K562 (cell line): ENCODE data around the gene CHPF. TPM values are rescaled to one million over a fixed set of nuclear protein-coding genes. Genes with fewer than 3 reads are reported as not detected.

ENCODE experiments used
- HMGXB4 ChIP-seq: sonication (generic); formaldehyde crosslinking; IDR thresholded peaks from 2 replicates; pipeline ENCODE4 v1.8.1; 2023; ENCODE audit warnings: mild to moderate bottlenecking, missing genetic modification reagents
- NFE2L1 ChIP-seq: fragments of 450-650 bp; IDR thresholded peaks from 2 replicates; pipeline ENCODE4 v1.6.1; 2016; ENCODE audit warnings: missing genetic modification characterization, low read depth, mild to moderate bottlenecking, missing compliant biosample characterization, moderate library complexity, borderline replicate concordance
- RHOXF2B ChIP-seq: fragments of 250-450 bp; sonication (Bioruptor Pico); conservative IDR thresholded peaks from 2 replicates; pipeline ENCODE4 v1.5.1; 2021
- SMAD1 ChIP-seq: fragments of 150-350 bp; IDR thresholded peaks from 2 replicates; pipeline ENCODE4 v1.6.1; 2014; ENCODE audit warnings: low read length, low read depth; ENCODE audit not compliant: partially characterized antibody
- ZBTB40 ChIP-seq, 2 experiments: fragments of 450-650 bp in 1 of 2; sonication (generic) in 1 of 2; formaldehyde crosslinking in 1 of 2; IDR thresholded peaks; 2 replicates each; pipeline versions ENCODE4 v1.7.1 to v1.9.0; 2016 to 2022; ENCODE audit warnings: inconsistent platforms in 1 of 2, mild to moderate bottlenecking in 1 of 2, missing genetic modification reagents in 1 of 2
- ZKSCAN1 ChIP-seq: fragments of 150-350 bp; IDR thresholded peaks from 2 replicates; pipeline ENCODE4 v1.6.1; 2016; ENCODE audit warnings: low read depth, low read length
- polyA plus RNA-seq, 8 experiments: library from polyadenylated mRNA; depleted of rRNA in 4 of 8; stranded (reverse) in 5 of 8; unstranded in 3 of 8; fragments of >200 nt; fragmentation: Nextera tagmentation in 2 of 8; fragmentation: Illumina TruSeq in 1 of 8; extraction: Ambion mirVana in 2 of 8; extraction: Trizol in 1 of 8; gene quantifications; 2 replicates each; pipeline versions ENCODE4 v1.2.1 to v1.2.3, GENCODE V29; 2011 to 2014; ENCODE audit warnings: inconsistent platforms in 1 of 8, missing spikeins in 1 of 8
- total RNA-seq, 7 experiments: library from RNA; depleted of rRNA in 6 of 7; stranded (reverse); fragments of >200 nt in 6 of 7; fragmentation: Illumina TruSeq in 2 of 7; extraction: Trizol in 2 of 7; gene quantifications; 2 replicates each; pipeline versions ENCODE4 v1.2.1 to v1.2.3, GENCODE V29; 2011 to 2021; ENCODE audit warnings: low replicate concordance in 1 of 7
- TF ChIP-seq, protein P1 (sequence below): fragments of 250-450 bp; sonication (Bioruptor Pico); IDR thresholded peaks from 2 replicates; pipeline ENCODE4 v1.4.0; 2020

CHPF gene
- total and polyA plus RNA-seq, 9 of the 15 experiments (the other 6 are each of a cell fraction or from before 2014, with no cell fraction given): 0.15 to 57.2 (median 7.9) TPM

- no peak for TF ChIP-seq ZKSCAN1
- TF ChIP-seq, protein P1, sequence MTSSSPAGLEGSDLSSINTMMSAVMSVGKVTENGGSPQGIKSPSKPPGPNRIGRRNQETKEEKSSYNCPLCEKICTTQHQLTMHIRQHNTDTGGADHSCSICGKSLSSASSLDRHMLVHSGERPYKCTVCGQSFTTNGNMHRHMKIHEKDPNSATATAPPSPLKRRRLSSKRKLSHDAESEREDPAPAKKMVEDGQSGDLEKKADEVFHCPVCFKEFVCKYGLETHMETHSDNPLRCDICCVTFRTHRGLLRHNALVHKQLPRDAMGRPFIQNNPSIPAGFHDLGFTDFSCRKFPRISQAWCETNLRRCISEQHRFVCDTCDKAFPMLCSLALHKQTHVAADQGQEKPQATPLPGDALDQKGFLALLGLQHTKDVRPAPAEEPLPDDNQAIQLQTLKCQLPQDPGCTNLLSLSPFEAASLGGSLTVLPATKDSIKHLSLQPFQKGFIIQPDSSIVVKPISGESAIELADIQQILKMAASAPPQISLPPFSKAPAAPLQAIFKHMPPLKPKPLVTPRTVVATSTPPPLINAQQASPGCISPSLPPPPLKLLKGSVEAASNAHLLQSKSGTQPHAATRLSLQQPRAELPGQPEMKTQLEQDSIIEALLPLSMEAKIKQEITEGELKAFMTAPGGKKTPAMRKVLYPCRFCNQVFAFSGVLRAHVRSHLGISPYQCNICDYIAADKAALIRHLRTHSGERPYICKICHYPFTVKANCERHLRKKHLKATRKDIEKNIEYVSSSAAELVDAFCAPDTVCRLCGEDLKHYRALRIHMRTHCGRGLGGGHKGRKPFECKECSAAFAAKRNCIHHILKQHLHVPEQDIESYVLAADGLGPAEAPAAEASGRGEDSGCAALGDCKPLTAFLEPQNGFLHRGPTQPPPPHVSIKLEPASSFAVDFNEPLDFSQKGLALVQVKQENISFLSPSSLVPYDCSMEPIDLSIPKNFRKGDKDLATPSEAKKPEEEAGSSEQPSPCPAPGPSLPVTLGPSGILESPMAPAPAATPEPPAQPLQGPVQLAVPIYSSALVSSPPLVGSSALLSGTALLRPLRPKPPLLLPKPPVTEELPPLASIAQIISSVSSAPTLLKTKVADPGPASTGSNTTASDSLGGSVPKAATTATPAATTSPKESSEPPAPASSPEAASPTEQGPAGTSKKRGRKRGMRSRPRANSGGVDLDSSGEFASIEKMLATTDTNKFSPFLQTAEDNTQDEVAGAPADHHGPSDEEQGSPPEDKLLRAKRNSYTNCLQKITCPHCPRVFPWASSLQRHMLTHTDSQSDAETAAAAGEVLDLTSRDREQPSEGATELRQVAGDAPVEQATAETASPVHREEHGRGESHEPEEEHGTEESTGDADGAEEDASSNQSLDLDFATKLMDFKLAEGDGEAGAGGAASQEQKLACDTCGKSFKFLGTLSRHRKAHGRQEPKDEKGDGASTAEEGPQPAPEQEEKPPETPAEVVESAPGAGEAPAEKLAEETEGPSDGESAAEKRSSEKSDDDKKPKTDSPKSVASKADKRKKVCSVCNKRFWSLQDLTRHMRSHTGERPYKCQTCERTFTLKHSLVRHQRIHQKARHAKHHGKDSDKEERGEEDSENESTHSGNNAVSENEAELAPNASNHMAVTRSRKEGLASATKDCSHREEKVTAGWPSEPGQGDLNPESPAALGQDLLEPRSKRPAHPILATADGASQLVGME (CRISPR knock-in tag): no peak
- TF ChIP-seq NFE2L1 (tag): no peak
- no peak for TF ChIP-seq HMGXB4 (CRISPR knock-in tag)
- TF ChIP-seq SMAD1: no peak
- TF ChIP-seq ZBTB40 (IDR thresholded peaks at IDR 0.05): no peak
- no peak for TF ChIP-seq ZBTB40 (CRISPR knock-in tag; IDR thresholded peaks at IDR 0.05)
- TF ChIP-seq RHOXF2B (CRISPR knock-in tag): no peak
These were observed 8.1 kb upstream of the CHPF start (continued) for GRCh38 chr2:219551441-219552381.
